Measurements from ENCODE around the gene AP2A2.

Gene AP2A2

GRCh38 chr11:933142-933851 lies 7.6 kb downstream of the AP2A2 start:
- H3K4me3 ChIP-seq (ENCODE audit: low read depth, low read length) = no peak overlapping the region
- TF ChIP-seq, protein P1, sequence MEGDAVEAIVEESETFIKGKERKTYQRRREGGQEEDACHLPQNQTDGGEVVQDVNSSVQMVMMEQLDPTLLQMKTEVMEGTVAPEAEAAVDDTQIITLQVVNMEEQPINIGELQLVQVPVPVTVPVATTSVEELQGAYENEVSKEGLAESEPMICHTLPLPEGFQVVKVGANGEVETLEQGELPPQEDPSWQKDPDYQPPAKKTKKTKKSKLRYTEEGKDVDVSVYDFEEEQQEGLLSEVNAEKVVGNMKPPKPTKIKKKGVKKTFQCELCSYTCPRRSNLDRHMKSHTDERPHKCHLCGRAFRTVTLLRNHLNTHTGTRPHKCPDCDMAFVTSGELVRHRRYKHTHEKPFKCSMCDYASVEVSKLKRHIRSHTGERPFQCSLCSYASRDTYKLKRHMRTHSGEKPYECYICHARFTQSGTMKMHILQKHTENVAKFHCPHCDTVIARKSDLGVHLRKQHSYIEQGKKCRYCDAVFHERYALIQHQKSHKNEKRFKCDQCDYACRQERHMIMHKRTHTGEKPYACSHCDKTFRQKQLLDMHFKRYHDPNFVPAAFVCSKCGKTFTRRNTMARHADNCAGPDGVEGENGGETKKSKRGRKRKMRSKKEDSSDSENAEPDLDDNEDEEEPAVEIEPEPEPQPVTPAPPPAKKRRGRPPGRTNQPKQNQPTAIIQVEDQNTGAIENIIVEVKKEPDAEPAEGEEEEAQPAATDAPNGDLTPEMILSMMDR (IDR thresholded peaks at IDR 0.05; ENCODE audit: low read depth, low read length) = no peak

DNA sequence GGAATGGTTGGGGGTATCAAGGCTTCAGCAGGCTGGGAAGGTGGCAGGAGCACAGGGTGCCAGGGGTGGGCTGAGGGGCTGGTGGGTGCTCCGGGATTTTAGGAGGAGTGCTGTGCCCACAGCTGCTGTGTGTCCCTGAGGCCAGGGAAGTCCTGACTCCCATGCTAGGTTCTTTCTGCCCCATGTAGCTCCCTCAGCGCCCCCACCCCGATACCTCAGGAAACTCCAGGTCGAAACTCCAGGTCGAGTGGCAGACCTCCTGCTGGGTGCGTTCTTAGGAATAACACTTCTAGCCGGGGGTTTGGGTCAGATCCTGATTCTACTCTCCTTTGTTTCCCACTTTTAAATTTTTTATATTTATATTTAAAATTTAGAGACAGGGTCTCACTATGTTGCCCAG lies 8.3 kb downstream of the AP2A2 start:
- TF ChIP-seq, protein P1 (IDR thresholded peaks at IDR 0.05; ENCODE audit: low read depth, low read length) = no peak

GRCh38 chr11:934527-934926 lies 8.9 kb downstream of the AP2A2 start:
- TF ChIP-seq, protein P1 (IDR thresholded peaks at IDR 0.05; ENCODE audit: low read depth, low read length) = no peak
- H3K4me3 ChIP-seq (ENCODE audit: low read depth, low read length) = no peak overlapping the region

More for the DNA sequence above, 8.3 kb downstream of the AP2A2 start:
- H3K4me3 ChIP-seq (ENCODE audit: low read depth, low read length) = no peak overlapping the region

DNA sequence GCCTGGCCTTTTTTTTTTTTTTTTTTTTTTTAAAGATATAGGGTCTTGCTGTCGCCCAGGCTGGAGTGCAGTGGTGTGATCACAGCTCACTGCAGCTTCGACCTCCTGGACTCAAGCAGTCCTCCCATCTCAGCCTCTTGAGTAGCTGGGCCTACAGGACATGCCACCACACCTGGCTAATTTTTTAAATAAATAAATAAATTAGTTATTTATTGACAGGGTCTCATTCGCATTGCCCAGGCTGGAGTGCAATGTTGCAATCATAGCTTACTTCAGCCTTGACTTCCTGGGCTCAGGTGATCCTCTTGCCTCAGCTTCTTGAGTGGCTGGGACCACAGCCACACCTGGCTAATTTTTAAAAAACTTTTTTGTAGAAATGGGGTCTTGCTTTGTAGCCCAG lies 10.5 kb downstream of the AP2A2 start:
- no peak overlapping the region for H3K4me3 ChIP-seq (ENCODE audit: low read depth, low read length)
- TF ChIP-seq, protein P1 (IDR thresholded peaks at IDR 0.05; ENCODE audit: low read depth, low read length) = no peak

DNA sequence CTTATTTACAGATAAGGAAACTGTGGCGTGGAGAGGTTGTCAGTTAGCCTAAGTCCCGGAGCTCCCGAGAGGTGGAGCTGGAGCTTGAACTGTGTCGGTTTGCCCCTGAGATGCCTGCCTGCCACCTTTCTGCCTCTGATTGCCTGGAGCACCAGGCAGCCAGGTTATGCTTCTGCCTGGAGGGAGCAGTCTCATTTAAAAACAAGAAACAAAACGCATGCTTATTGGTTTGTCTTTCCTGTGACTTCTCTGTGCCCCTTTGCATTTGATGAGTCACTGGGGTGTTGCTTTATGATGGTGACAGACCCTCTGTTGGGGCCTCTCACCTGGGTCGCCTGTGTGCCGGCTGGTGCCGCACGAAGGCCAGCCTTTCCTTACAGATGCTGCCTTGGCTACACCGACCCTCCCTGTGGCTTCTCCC lies 12.2 kb downstream of the AP2A2 start:
- H3K4me3 ChIP-seq (ENCODE audit: low read depth, low read length) = no peak overlapping the region
- TF ChIP-seq, protein P1 (IDR thresholded peaks at IDR 0.05; ENCODE audit: low read depth, low read length) = no peak

- no peak overlapping the region for H3K4me3 ChIP-seq (ENCODE audit: low read depth, low read length)
- TF ChIP-seq, protein P1 (IDR thresholded peaks at IDR 0.05; ENCODE audit: low read depth, low read length) = no peak
These were observed 14.9 kb downstream of the AP2A2 start for GRCh38 chr11:940496-941135.

- H3K4me3 ChIP-seq (ENCODE audit: low read depth, low read length) = no peak overlapping the region
These were observed 17.2 kb downstream of the AP2A2 start for GRCh38 chr11:942823-943222.

More at GRCh38 chr11:942823-943222, 17.2 kb downstream of the AP2A2 start:
- TF ChIP-seq, protein P1 (IDR thresholded peaks at IDR 0.05; ENCODE audit: low read depth, low read length) = no peak
